ENCODE measurements around the gene SCN4B. TPM values are rescaled to one million over a fixed set of nuclear protein-coding genes. Genes with fewer than 3 reads are reported as not detected.

The SCN4B gene
- total RNA-seq, 2 donors from 2014 or later: 0.15 to 0.20 TPM

DNA sequence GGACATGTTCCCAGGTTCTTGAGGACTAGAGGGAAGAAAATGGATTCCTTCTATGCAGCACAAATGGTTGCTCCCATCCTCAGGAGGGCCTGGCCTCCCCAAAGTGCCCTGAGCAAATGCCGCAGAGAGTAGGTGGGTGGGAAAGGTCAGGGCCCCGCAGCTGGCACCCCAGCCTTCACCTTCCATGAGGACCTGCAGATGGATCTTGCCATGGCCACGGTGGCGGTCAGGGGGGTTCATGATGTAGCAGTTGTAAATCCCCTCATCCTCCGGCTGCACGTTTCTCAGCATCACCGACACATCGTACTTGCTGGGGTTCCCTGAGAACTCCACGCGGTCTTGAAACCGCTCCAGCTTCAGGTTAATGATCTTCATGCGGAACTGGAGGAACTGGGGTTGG lies 15.3 kb upstream of the SCN4B start:
- Mint-ChIP-seq H3K27me3 (ENCODE audit: insufficient read depth) (peaks cover 91% of the 10 kb centered on the region), H3K36me3 (ENCODE audit: low read depth) (no peaks in the 10 kb centered on the region)
- 93 to 99% methylated on average over 8 to 12 of the region's 12 CpGs for WGBS, 2 experiments (ENCODE audit: insufficient coverage in 1 of 2, insufficient read length in 1 of 2)

GRCh38 chr11:118167253-118167652 lies 14.6 kb upstream of the SCN4B start:
- H3K27ac ChIP-seq (ENCODE audit: low read depth, low read length): no peak overlapping the region
- H3K27ac Mint-ChIP-seq: no peak overlapping the region
- H3K36me3 Mint-ChIP-seq (ENCODE audit: low read depth): no peaks in the 10 kb centered on the region
- no peak for DNase-seq
- no peak overlapping the region for H3K4me3 ChIP-seq (ENCODE audit: low read length)
- H3K9me3 Mint-ChIP-seq: no peaks in the 10 kb centered on the region
- no peaks in the 10 kb centered on the region for H3K9me3 ChIP-seq (ENCODE audit: control insufficient read depth, low read length)
- peaks cover 10% of the 10 kb centered on the region for H3K4me1 Mint-ChIP-seq
- H3K36me3 ChIP-seq (ENCODE audit: control insufficient read depth, insufficient read depth, low read length): no peaks in the 10 kb centered on the region
- H3K4me3 Mint-ChIP-seq: no peak overlapping the region
- TF ChIP-seq, protein P1, sequence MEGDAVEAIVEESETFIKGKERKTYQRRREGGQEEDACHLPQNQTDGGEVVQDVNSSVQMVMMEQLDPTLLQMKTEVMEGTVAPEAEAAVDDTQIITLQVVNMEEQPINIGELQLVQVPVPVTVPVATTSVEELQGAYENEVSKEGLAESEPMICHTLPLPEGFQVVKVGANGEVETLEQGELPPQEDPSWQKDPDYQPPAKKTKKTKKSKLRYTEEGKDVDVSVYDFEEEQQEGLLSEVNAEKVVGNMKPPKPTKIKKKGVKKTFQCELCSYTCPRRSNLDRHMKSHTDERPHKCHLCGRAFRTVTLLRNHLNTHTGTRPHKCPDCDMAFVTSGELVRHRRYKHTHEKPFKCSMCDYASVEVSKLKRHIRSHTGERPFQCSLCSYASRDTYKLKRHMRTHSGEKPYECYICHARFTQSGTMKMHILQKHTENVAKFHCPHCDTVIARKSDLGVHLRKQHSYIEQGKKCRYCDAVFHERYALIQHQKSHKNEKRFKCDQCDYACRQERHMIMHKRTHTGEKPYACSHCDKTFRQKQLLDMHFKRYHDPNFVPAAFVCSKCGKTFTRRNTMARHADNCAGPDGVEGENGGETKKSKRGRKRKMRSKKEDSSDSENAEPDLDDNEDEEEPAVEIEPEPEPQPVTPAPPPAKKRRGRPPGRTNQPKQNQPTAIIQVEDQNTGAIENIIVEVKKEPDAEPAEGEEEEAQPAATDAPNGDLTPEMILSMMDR (conservative IDR thresholded peaks at IDR 0.05): no peak
- H3K27me3 ChIP-seq (ENCODE audit: control insufficient read depth, insufficient read depth, low read length, poor library complexity, severe bottlenecking): peaks cover 73% of the 10 kb centered on the region
- peaks cover 91% of the 10 kb centered on the region for H3K27me3 Mint-ChIP-seq (ENCODE audit: insufficient read depth)
- WGBS, 2 experiments (ENCODE audit: insufficient coverage in 1 of 2, insufficient read length in 1 of 2): 95 to 100% methylated on average over 2 of the region's 2 CpGs
- no peaks in the 10 kb centered on the region for H3K4me1 ChIP-seq (ENCODE audit: control insufficient read depth, insufficient read depth, low read length)
- H3K9ac ChIP-seq (ENCODE audit: extremely low read depth, low read length, poor library complexity, severe bottlenecking): no peak overlapping the region

More for the DNA sequence above, 15.3 kb upstream of the SCN4B start:
- Mint-ChIP-seq H3K4me1 (peaks cover 10% of the 10 kb centered on the region), H3K27ac (no peak overlapping the region), H3K9me3 (no peaks in the 10 kb centered on the region), H3K4me3 (no peak overlapping the region)
- no peaks in the 10 kb centered on the region for H3K36me3 ChIP-seq (ENCODE audit: control insufficient read depth, insufficient read depth, low read length)
- no peak for DNase-seq
- H3K9ac ChIP-seq (ENCODE audit: extremely low read depth, low read length, poor library complexity, severe bottlenecking): no peak overlapping the region
- TF ChIP-seq, protein P1 (conservative IDR thresholded peaks at IDR 0.05): no peak
- H3K27ac ChIP-seq (ENCODE audit: low read depth, low read length): no peak overlapping the region
- peaks cover 73% of the 10 kb centered on the region for H3K27me3 ChIP-seq (ENCODE audit: control insufficient read depth, insufficient read depth, low read length, poor library complexity, severe bottlenecking)
- no peaks in the 10 kb centered on the region for H3K4me1 ChIP-seq (ENCODE audit: control insufficient read depth, insufficient read depth, low read length)
- no peaks in the 10 kb centered on the region for H3K9me3 ChIP-seq (ENCODE audit: control insufficient read depth, low read length)
- H3K4me3 ChIP-seq (ENCODE audit: low read length): no peak overlapping the region

DNA sequence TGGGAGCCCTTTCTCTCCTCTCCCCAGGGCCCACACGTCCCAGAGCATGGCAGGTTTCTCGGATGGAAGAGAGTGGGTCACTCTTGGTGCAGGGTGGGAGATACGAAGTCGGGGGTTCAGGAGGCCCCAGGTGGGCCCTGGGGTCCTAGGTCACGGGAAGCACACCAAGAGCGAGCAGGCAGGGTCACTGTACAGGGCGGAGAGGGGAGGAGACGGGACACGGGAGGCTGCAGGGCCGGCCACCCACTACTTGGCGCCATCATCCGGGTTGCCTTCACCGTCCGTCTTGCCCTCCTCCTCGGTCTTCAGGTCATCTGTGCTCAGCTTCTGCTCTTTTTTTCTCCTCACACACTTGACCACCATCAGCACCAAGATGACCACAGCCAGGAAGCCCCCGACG lies 14.0 kb upstream of the SCN4B start:
- Histone ChIP-seq H3K27ac (ENCODE audit: low read depth, low read length) (no peak overlapping the region), H3K9ac (ENCODE audit: extremely low read depth, low read length, poor library complexity, severe bottlenecking) (no peak overlapping the region), H3K9me3 (ENCODE audit: control insufficient read depth, low read length) (no peaks in the 10 kb centered on the region), H3K36me3 (ENCODE audit: control insufficient read depth, insufficient read depth, low read length) (no peaks in the 10 kb centered on the region), H3K4me1 (ENCODE audit: control insufficient read depth, insufficient read depth, low read length) (no peaks in the 10 kb centered on the region), H3K4me3 (ENCODE audit: low read length) (no peak overlapping the region), H3K27me3 (ENCODE audit: control insufficient read depth, insufficient read depth, low read length, poor library complexity, severe bottlenecking) (peaks cover 77% of the 10 kb centered on the region)
- Mint-ChIP-seq H3K27me3 (ENCODE audit: insufficient read depth) (peaks cover 91% of the 10 kb centered on the region), H3K9me3 (no peaks in the 10 kb centered on the region), H3K4me3 (no peak overlapping the region), H3K36me3 (ENCODE audit: low read depth) (no peaks in the 10 kb centered on the region), H3K27ac (no peak overlapping the region), H3K4me1 (peaks cover 7% of the 10 kb centered on the region)
- 91 to 95% methylated on average over 9 to 17 of the region's 17 CpGs for WGBS, 2 experiments (ENCODE audit: insufficient coverage in 1 of 2, insufficient read length in 1 of 2)
- DNase-seq: no peak
- TF ChIP-seq, protein P1 (conservative IDR thresholded peaks at IDR 0.05): no peak
